H7 (cell line): Measurements from ENCODE around the gene CERS1. TPM values are rescaled to one million over a fixed set of nuclear protein-coding genes. Genes with fewer than 3 reads are reported as not detected.
A peak's percentile ranks its signal among the peaks of the same experiment; 100 is the strongest.
"Not testable (repeated sequence)": the region's sequence is repeated elsewhere in the genome, so short reads cannot be mapped to it uniquely, and the experiment has no call there.

ENCODE experiments used
- DNase-seq: peaks from one replicate; pipeline ENCODE4 v3.0.0; 2012
- H3K27me3 ChIP-seq: 2 replicates; pipeline ENCODE4 v1.6.0; 2011; ENCODE audit warnings: mild to moderate bottlenecking, low read length; ENCODE audit not compliant: control insufficient read depth, insufficient read depth
- H3K36me3 ChIP-seq: replicated peaks from 2 replicates; pipeline ENCODE4 v1.5.1; 2011; ENCODE audit warnings: low read length; ENCODE audit not compliant: control insufficient read depth, insufficient read depth
- H3K4me3 ChIP-seq: 2 replicates; pipeline ENCODE4 v1.5.1; 2011; ENCODE audit warnings: low read depth, mild to moderate bottlenecking, control low read depth, low read length, moderate library complexity; ENCODE audit not compliant: insufficient read depth
- total RNA-seq: library from RNA; depleted of rRNA; stranded (reverse); fragments of >200 nt; shearing (Covaris generic); gene quantifications from 2 replicates; pipeline ENCODE4 v1.2.3, GENCODE V29; 2014

Gene CERS1
- total RNA-seq, 1 experiment from 2014 or later, result 7.8 TPM

DNA sequence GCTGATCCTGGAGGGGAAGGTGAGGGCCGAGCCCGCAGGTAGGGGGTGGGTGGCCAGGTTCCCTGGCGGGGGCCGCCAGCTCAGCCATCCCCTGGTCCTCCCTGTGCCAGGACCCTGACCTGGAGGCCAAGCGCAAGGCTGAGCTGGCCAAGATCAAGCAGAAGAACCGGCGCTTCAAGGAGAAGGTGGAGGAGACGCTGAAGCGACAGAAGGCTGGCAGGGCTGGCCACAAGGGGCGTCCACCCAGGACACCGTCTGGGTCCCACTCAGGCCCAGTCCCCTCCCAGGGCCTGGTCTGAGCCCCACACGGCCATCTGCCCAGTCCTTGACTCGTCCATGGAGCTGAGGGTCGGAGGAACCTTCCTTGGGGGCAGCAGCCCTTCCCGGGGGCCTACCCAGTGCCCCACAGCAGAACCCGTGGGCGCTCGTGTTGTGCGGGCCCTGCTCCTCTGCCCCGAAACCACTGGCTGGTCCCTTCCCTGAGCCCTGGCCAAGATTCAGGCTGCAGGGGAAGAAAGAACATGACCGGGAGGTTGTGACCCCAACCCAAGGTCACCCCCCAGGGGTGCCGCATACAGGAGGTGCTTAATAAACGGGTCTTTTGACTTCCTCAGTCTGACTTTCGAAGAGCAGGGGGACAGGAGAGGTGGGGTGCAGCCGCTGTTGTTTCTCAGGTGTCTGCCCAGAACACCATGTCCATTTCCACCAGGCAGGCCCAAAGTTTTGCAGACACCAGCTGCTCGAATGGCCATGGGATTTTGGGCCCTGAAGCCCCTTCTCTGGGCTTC is 32.3 kb upstream of the CERS1 start:
- DNase-seq, result no peak
- Histone ChIP-seq H3K4me3 (no peak overlapping the region), H3K27me3 (no peaks in the 10 kb centered on the region; the same call in 1 of the 2 replicates), H3K36me3 (peaks cover 12% of the 10 kb centered on the region)

DNA sequence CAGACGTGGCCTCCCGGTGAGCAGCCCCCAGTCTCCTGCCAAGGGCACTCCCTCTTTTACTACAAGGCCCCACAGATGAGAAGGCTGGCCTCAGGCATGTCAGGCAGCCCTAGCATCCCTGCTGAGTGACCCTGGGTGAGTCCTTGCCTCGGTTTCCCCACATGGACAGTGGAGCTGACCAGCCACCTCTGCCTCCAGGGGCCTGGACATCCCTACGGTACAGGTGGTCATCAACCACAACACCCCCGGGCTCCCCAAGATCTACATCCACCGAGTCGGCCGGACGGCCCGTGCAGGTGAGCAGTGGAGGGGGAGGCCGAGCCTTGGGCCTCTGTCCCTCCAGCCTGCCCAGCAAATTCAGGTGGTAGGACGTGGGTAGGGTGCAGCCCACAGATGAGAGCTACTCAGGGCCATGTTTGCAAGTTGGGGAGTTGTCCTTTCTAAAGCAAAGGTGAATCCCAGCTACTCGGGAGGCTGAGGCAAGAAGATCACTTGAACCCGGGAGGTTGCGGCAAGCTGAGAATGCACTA is 28.8 kb upstream of the CERS1 start:
- DNase-seq, result no peak
- Histone ChIP-seq H3K27me3 (no peaks in the 10 kb centered on the region), H3K4me3 (no peak overlapping the region), H3K36me3 (peaks cover 15% of the 10 kb centered on the region)

DNA sequence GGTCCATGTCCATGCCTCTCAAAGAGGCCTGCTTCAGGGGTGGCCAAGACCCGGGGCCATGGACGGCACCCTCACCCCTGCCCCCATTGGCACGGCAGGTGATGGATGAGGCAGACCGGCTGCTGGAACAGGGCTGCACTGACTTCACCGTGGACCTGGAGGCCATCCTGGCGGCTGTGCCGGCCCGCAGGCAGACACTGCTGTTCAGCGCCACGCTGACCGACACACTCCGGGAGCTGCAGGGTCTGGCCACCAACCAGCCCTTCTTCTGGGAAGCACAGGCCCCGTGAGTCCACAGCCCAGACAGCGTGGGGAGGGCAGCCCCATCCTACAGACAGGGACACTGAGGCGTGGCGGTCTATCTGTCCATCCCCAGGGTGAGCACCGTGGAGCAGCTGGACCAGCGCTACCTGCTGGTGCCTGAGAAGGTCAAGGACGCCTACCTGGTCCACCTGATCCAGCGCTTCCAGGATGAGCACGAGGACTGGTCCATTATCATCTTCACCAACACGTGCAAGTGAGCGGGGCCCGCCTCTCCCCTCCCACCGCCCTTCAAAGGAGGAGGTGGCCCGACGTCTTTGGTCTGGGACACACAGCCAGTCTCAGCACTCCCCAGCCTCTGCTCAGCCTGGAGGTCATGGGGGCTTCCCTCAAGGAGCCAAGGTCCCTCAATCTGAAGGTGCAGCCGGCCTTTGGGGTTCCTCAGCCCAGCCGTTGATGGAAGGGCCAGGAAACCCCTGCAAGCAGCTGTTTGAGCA is 26.4 kb upstream of the CERS1 start:
- DNase-seq, result no peak
- peaks cover 15% of the 10 kb centered on the region for H3K36me3 ChIP-seq

DNA sequence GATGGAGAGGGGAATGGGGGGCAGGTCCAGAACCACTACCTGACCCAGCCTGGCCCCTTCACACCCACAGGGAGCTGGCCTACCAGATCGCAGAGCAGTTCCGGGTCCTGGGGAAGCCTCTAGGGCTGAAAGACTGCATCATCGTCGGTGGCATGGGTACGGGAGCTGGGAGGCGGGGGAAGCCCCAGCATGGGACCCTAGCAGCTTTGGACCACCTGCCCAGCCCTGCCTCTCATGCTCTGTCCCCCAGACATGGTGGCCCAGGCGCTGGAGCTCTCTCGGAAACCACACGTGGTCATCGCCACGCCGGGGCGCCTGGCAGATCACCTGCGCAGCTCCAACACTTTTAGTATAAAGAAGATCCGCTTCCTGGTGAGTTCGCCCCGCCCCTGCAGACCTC is 25.6 kb upstream of the CERS1 start:
- DNase-seq, result no peak
- Histone ChIP-seq H3K4me3 (no peak overlapping the region), H3K27me3 (no peaks in the 10 kb centered on the region), H3K36me3 (peaks cover 15% of the 10 kb centered on the region)

More for the DNA sequence above, 26.4 kb upstream of the CERS1 start:
- Histone ChIP-seq H3K27me3 (no peaks in the 10 kb centered on the region), H3K4me3 (no peak overlapping the region)

DNA sequence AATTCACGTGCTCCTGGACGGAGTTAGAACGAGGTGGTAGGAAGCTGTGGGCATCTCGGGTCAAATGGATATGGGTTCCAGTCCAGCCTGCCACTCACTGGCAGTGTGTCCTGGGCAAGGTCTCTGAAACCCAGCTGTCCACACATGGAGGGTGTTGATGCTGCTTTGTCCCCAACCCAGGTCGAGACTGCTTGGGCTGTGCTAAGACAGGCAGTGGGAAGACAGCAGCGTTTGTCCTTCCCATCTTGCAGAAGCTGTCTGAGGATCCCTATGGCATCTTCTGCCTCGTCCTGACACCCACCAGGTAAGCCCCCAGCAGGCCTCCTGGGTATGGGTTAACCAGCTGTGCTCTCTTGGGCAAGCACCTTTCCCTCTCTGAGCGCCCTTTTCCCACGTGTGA is 24.4 kb upstream of the CERS1 start:
- no peak for DNase-seq
- H3K27me3 ChIP-seq, result no peaks in the 10 kb centered on the region
- peaks cover 9% of the 10 kb centered on the region for H3K36me3 ChIP-seq
- H3K4me3 ChIP-seq, result peak overlapping the region; percentile 91

DNA sequence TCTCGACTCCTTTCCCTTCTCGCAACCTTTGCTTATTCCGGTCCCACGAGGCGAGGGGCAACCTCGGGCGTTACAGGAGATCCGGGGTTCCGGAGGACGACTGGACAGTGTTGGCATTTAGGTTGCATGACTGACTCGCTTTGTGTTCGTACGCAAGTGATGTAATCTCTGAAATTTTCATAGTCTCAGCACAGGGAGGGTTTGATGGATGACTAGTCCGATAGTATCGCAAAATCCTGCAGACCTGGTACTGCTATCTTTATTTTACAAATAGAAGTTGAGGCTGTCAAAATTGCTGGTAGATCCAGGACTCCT is 23.9 kb upstream of the CERS1 start:
- peaks cover 9% of the 10 kb centered on the region for H3K36me3 ChIP-seq
- DNase-seq, result no peak
- H3K27me3 ChIP-seq, result no peaks in the 10 kb centered on the region
- peak overlapping the region; percentile 91 for H3K4me3 ChIP-seq

DNA sequence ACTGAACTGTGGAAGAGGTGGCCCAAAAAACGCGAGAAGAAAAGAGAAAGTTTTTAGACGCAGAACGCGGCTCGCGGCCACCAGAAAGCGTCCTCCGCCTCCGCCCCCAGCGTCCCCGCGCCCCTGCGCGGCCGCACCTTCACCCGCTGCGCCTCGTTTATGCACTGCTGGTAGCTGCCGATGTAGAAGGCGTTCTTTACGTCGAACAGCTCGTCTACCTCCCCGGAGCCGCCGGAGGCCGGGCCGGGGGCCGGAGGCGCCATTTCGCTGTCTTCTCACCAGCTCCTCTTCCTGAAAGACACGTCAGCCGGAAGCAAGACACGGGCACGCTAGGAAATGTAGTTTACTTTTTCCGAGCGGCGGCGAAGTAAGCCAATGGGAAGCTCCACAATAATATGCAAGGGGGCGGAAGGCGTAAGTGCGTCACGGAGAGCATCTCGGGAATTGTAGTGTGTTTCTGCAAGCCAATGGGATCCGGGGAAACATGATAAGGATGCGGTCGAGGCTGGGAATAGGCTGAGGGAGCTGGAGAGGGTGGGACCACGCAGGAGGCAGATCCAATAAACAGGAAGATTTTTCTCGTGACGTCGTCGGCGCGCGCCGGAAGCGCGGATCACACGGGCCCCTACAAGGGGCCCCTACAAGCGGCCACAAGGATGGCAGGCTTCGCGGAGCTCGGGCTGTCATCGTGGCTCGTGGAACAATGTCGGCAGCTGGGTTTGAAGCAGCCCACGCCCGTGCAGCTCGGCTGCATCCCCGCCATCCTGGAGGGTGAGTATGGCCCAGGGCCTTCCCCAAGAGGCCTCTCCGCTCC is 23.3 kb upstream of the CERS1 start, which contains the start of the genes COPE and DDX49:
Gene COPE, minus strand, starts transcription at position 302 of the 814 bp plus-strand sequence. Its CDS starts 39 bp downstream, at position 263.
Gene DDX49, plus strand, starts transcription at position 630 of the 814 bp plus-strand sequence. Its CDS starts 27 bp downstream, at position 657.
- peaks cover 7% of the 10 kb centered on the region for H3K36me3 ChIP-seq
- H3K4me3 ChIP-seq, result peak within 1 kb of the TSS; percentile 91
- no peaks in the 10 kb centered on the region for H3K27me3 ChIP-seq
- DNase-seq, result peak; percentile 100

DNA sequence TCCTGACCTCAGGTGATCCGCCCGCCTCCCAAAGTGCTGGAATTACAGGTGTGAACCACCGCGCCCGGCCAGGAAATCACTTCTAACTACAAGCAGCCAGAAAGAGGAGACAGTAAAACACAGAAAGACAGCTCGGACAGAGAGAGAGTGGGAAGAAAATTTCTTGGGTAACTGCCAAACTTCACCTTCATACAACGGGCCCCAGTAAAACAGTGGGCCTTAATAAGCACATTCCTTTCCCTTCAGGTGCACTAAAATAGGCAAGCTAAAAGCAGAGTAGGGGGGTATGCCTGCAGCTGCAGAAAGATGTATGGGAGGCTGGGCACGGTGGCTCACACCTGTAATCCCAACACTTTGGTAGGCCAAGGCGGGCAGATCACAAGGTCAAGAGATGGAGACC is 21.6 kb upstream of the CERS1 start:
- H3K4me3 ChIP-seq, H3K27me3 ChIP-seq: not testable (repeated sequence)

DNA sequence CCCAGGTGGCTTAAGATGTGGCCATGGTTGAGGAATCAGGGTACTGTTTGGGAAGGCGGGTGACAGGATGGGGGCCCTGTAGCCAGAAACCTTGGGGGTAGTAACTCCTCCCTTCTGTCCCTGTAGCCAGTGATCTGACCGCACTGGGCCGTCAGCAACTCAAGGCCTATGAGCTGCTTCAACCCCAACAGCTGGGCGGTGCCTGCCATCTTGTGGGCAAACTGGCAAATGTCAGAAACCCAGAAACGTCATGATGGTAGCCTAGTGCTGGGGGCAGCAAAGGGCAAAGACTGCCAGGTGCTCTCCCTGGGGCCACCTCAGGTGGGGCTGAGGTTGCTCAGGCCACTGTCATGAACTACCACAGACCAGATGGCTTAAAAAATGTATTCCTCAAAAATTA is 19.7 kb upstream of the CERS1 start:
- Histone ChIP-seq H3K4me3 (no peak overlapping the region), H3K36me3 (no peaks in the 10 kb centered on the region; the same call in none of the 2 replicates), H3K27me3 (no peaks in the 10 kb centered on the region)
- DNase-seq, result peak; percentile 90

More for the DNA sequence above, 21.6 kb upstream of the CERS1 start:
- H3K36me3 ChIP-seq, DNase-seq: not testable (repeated sequence)

DNA sequence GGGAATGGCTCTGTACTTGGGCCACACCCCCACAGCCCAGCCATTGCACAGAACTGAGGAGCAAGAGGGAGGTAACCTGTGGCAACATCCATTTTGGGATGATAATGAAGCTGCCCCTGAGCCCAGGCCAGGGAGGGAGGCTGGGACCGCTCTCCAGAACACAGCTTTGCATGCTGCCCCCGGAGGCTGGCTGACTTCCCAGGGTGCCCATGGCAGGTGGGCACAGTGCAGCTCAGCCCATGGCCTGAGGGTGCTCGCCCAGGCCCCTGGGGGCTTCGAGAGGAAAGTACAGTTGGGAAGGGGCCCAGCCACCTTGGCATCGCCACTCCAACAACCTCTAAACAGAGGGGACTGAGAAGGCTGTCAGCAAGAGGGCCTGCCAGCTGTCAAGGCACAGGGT is 17.5 kb upstream of the CERS1 start:
- Histone ChIP-seq H3K36me3 (no peaks in the 10 kb centered on the region; the same call in none of the 2 replicates), H3K4me3 (no peak overlapping the region), H3K27me3 (no peaks in the 10 kb centered on the region)
- DNase-seq, result no peak

DNA sequence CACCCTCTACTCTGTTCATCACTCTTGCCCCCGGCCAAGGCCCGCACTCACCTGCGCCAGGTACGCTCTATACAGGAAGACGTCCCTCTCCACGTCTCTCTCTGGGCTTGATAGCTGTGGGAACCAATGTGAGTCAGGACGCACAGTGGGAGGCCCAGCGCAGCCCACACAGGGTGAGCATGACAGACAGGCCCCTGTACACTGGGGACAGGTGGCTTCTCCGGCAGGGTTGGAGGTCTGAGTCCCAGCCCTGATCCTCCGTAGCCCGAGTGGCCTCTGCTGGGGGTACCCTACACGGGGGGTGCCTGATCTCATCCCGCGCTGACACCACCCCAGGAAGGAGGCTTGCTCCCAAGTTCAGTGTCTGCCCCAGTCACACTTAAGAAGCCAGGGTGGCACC is 17.0 kb upstream of the CERS1 start:
- Histone ChIP-seq H3K4me3 (no peak overlapping the region), H3K36me3 (no peaks in the 10 kb centered on the region; the same call in none of the 2 replicates), H3K27me3 (no peaks in the 10 kb centered on the region)
- DNase-seq, result no peak

DNA sequence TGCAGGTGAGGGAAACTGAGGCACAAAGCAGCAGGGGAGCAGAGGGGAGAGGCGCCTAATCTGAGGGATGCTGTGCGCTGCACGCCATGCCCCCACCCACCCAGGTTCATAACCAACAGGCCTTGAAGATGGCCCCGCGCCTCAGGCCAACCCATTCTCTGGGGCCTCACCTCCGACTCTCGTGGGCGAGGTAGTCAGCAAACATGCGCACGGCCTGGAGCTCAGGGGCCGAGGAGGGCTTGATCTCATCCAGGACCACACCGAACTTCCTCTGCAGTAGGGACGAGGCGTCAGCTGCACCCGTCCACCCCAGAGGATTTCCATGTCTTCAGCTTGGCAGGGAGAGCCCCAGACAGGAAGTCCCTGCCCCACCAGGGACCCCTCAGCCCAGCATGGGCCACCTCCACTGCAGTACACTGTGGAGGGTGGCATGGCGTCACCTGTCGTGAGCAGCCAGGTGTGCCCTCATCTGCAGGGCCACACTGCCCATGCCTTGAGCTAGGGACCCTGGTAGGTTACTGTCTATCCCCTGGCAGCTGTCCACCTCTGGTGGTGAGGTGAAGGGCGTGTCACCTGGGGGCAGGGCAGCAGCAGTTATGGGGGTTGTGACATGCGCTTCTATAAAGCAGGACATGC is 15.0 kb upstream of the CERS1 start:
- Histone ChIP-seq H3K4me3 (no peak overlapping the region), H3K27me3 (no peaks in the 10 kb centered on the region), H3K36me3 (no peaks in the 10 kb centered on the region; the same call in none of the 2 replicates)
- DNase-seq, result no peak

DNA sequence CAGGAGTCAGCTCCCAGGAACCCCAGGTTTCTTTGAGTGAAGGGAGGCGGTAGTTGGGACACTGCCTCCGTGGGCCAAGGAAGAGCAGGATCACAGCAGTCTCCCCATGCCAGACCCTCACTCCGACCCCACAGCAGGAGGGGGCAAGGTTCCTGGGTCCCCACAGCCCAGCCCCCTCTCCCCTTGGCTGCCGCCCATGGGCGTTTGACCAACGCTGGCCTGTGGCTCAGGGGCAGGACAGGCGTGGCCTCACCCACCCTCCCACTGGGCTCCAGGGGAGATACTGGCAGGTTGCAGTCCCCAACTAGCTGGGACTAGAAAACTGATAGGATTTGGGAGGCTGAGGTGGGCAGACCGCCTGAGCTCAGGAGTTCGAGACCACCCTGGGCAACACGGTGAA is 14.1 kb upstream of the CERS1 start:
- Histone ChIP-seq H3K36me3 (no peaks in the 10 kb centered on the region; the same call in none of the 2 replicates), H3K4me3 (no peak overlapping the region), H3K27me3 (no peaks in the 10 kb centered on the region)
- DNase-seq, result no peak
